Measurements from ENCODE around the gene OAS2. TPM values are rescaled to one million over a fixed set of nuclear protein-coding genes. Genes with fewer than 3 reads are reported as not detected.
"Not testable (repeated sequence)": the region's sequence is repeated elsewhere in the genome, so short reads cannot be mapped to it uniquely, and the experiment has no call there.

OAS2 gene
- total RNA-seq, 1 donor from 2014 or later = not detected

GRCh38 chr12:112946236-112947000 is 31.9 kb upstream of the OAS2 start:
- Mint-ChIP-seq H3K36me3 (ENCODE audit: low read depth) (no peaks in the 10 kb centered on the region), H3K27me3 (ENCODE audit: low read depth) (no peaks in the 10 kb centered on the region), H3K4me1 (no peaks in the 10 kb centered on the region), H3K4me3 (no peak overlapping the region), H3K27ac (ENCODE audit: unreplicated experiment) (no peak overlapping the region), H3K9me3 (no peaks in the 10 kb centered on the region)
- DNase-seq (ENCODE audit: low read depth, low spot score) = no peak
- no peak for TF ChIP-seq CTCF (conservative IDR thresholded peaks at IDR 0.05)

GRCh38 chr12:112947314-112947713 is 31.0 kb upstream of the OAS2 start:
- no peak overlapping the region for H3K4me3 Mint-ChIP-seq
- no peak for TF ChIP-seq CTCF (conservative IDR thresholded peaks at IDR 0.05)
- H3K9me3 Mint-ChIP-seq = no peaks in the 10 kb centered on the region
- no peak for DNase-seq (ENCODE audit: low read depth, low spot score)
- no peak overlapping the region for H3K27ac Mint-ChIP-seq (ENCODE audit: unreplicated experiment)
- no peaks in the 10 kb centered on the region for H3K27me3 Mint-ChIP-seq (ENCODE audit: low read depth)
- no peaks in the 10 kb centered on the region for H3K4me1 Mint-ChIP-seq
- no peaks in the 10 kb centered on the region for H3K36me3 Mint-ChIP-seq (ENCODE audit: low read depth)

GRCh38 chr12:112947761-112948160 is 30.6 kb upstream of the OAS2 start:
- H3K9me3 Mint-ChIP-seq = no peaks in the 10 kb centered on the region
- H3K4me1 Mint-ChIP-seq = no peaks in the 10 kb centered on the region
- no peaks in the 10 kb centered on the region for H3K36me3 Mint-ChIP-seq (ENCODE audit: low read depth)
- no peak for DNase-seq (ENCODE audit: low read depth, low spot score)
- H3K27ac Mint-ChIP-seq (ENCODE audit: unreplicated experiment) = no peak overlapping the region
- no peaks in the 10 kb centered on the region for H3K27me3 Mint-ChIP-seq (ENCODE audit: low read depth)
- H3K4me3 Mint-ChIP-seq = no peak overlapping the region
- TF ChIP-seq CTCF (conservative IDR thresholded peaks at IDR 0.05) = no peak

- DNase-seq (ENCODE audit: low read depth, low spot score) = no peak
- Mint-ChIP-seq H3K9me3 (no peaks in the 10 kb centered on the region), H3K36me3 (ENCODE audit: low read depth) (no peaks in the 10 kb centered on the region), H3K4me3 (no peak overlapping the region), H3K27me3 (ENCODE audit: low read depth) (no peaks in the 10 kb centered on the region), H3K4me1 (no peaks in the 10 kb centered on the region), H3K27ac (ENCODE audit: unreplicated experiment) (no peak overlapping the region)
- no peak for TF ChIP-seq CTCF (conservative IDR thresholded peaks at IDR 0.05)
Measured at GRCh38 chr12:112948806-112949205, 29.5 kb upstream of the OAS2 start.

- Mint-ChIP-seq H3K4me1 (no peaks in the 10 kb centered on the region), H3K27ac (ENCODE audit: unreplicated experiment) (no peak overlapping the region), H3K36me3 (ENCODE audit: low read depth) (no peaks in the 10 kb centered on the region), H3K27me3 (ENCODE audit: low read depth) (peaks cover 13% of the 10 kb centered on the region), H3K9me3 (no peaks in the 10 kb centered on the region), H3K4me3 (no peak overlapping the region)
- no peak for DNase-seq (ENCODE audit: low read depth, low spot score)
- no peak for TF ChIP-seq CTCF (conservative IDR thresholded peaks at IDR 0.05)
Measured at GRCh38 chr12:112950701-112951100, 27.6 kb upstream of the OAS2 start.

GRCh38 chr12:112957125-112957524 is 21.2 kb upstream of the OAS2 start:
- not testable (repeated sequence) for H3K4me1 Mint-ChIP-seq; H3K4me3 Mint-ChIP-seq; H3K36me3 Mint-ChIP-seq (ENCODE audit: low read depth); H3K9me3 Mint-ChIP-seq; DNase-seq (ENCODE audit: low read depth, low spot score); H3K27ac Mint-ChIP-seq (ENCODE audit: unreplicated experiment)
- peaks cover 45% of the 10 kb centered on the region for H3K27me3 Mint-ChIP-seq (ENCODE audit: low read depth)

All from neural crest cell (in vitro differentiated cells).